RWPE1 (cell line): ENCODE results near the gene PTGFRN.

Source experiments
- CTCF ChIA-PET: fragments of 350-600 bp; sonication (Branson Sonifier 250); formaldehyde crosslinking; extraction: SDS; loops from one replicate; lab custom pipeline; 2021; lab: Yijun Ruan, JAX
- POLR2A ChIA-PET: fragments of 400-600 bp; formaldehyde crosslinking; extraction: SDS; loops from one replicate; lab custom pipeline; 2020; ENCODE audit warnings: antibody characterized with exemption; ENCODE audit not compliant: low non-redundant PET; lab: Yijun Ruan, JAX
- DNase-seq: peaks from one replicate; pipeline ENCODE4 v3.0.0; 2012; ENCODE audit warnings: low spot score
- H3K27ac ChIP-seq: fragments of 450-650 bp; 2 replicates; pipeline ENCODE4 v1.5.1; 2017
- CTCF ChIP-seq: fragments of 450-650 bp; conservative IDR thresholded peaks from 2 replicates; pipeline ENCODE4 v1.5.1; 2017; ENCODE audit warnings: low read depth, mild to moderate bottlenecking

Gene PTGFRN

GRCh38 chr1:116983678-116984077 is 74.0 kb downstream of the PTGFRN start:
- ChIA-PET POLR2A (no interaction called here), CTCF (interaction anchor here (0.6 kb wide), 1 partner anchor 500 kb away, joined by 3 read pairs; no protein-coding TSS in a partner anchor)
- H3K27ac ChIP-seq: no peak overlapping the region
- no peak for TF ChIP-seq CTCF
- DNase-seq: no peak

GRCh38 chr1:116984406-116985160 is 74.9 kb downstream of the PTGFRN start:
- TF ChIP-seq CTCF: no peak
- no peak for DNase-seq
- ChIA-PET POLR2A (interaction anchor here (0.7 kb wide), 1 partner anchor 15 kb away, joined by 5 read pairs; no protein-coding TSS in a partner anchor), CTCF (no interaction called here)
- H3K27ac ChIP-seq: no peak overlapping the region

- ChIA-PET CTCF (interaction anchor here (0.6 kb wide), 1 partner anchor 51 kb away, joined by 3 read pairs; no protein-coding TSS in a partner anchor), POLR2A (no interaction called here)
- TF ChIP-seq CTCF: no peak
- no peak overlapping the region for H3K27ac ChIP-seq
- no peak for DNase-seq
Measured at GRCh38 chr1:116986421-116987255, 76.9 kb downstream of the PTGFRN start.

GRCh38 chr1:116987256-116987555 is 77.5 kb downstream of the PTGFRN start:
- ChIA-PET POLR2A (no interaction called here), CTCF (no interaction called here)
- DNase-seq: no peak
- TF ChIP-seq CTCF: no peak
- H3K27ac ChIP-seq: no peak overlapping the region

- H3K27ac ChIP-seq: peak overlapping the region; percentile 73
- DNase-seq: peak; percentile 15
- CTCF ChIA-PET: interaction anchor here (0.6 kb wide), 1 partner anchor 72 kb away, joined by 4 read pairs; no protein-coding TSS in a partner anchor
- no peak for TF ChIP-seq CTCF
- POLR2A ChIA-PET: no interaction called here
Measured at GRCh38 chr1:116988248-116988647, 78.5 kb downstream of the PTGFRN start.

- H3K27ac ChIP-seq: peak overlapping the region; percentile 73
- POLR2A ChIA-PET: no interaction called here
- no peak for TF ChIP-seq CTCF
- CTCF ChIA-PET: no interaction called here
- DNase-seq: peak; percentile 11
Measured at GRCh38 chr1:116988908-116989307, 79.2 kb downstream of the PTGFRN start.
